Activated naive CD4-positive, alpha-beta T cell (primary cell): ENCODE data around the gene PDE6H.

Source experiments
- DNase-seq, 4 experiments: peaks; one replicate each; lab custom pipeline; 2025; lab: John Stamatoyannopoulos, UW

The PDE6H gene

GRCh38 chr12:15001733-15002382, 29.0 kb downstream of the PDE6H start:
- DNase-seq: no peak

GRCh38 chr12:15004421-15004820, 31.6 kb downstream of the PDE6H start:
- DNase-seq: no peak

- DNase-seq: no peak
These were observed 32.2 kb downstream of the PDE6H start for GRCh38 chr12:15005064-15005463.

GRCh38 chr12:15007551-15007950, 34.7 kb downstream of the PDE6H start:
- no peak for DNase-seq

- DNase-seq: no peak
These were observed 38.3 kb downstream of the PDE6H start for GRCh38 chr12:15011162-15011561.

GRCh38 chr12:15013634-15014179, 40.9 kb downstream of the PDE6H start:
- no peak for DNase-seq

GRCh38 chr12:15014708-15015107, 41.9 kb downstream of the PDE6H start:
- no peak for DNase-seq

GRCh38 chr12:15015121-15015520, 42.3 kb downstream of the PDE6H start:
- no peak for DNase-seq

GRCh38 chr12:15020156-15020555, 47.3 kb downstream of the PDE6H start:
- no peak for DNase-seq
